Pancreas (tissue), 10 donors: ENCODE data around the gene SART3. TPM values are rescaled to one million over a fixed set of nuclear protein-coding genes. Genes with fewer than 3 reads are reported as not detected.
"Not testable (repeated sequence)": the region's sequence is repeated elsewhere in the genome, so short reads cannot be mapped to it uniquely, and the experiment has no call there.

Experiments
- ATAC-seq, 4 donors: fragments of 200-7000 bp; cut with Tn5 transposase; one replicate each; pipeline versions ENCODE4 v1.8.0 to v1.9.1; 2020; ENCODE audit warnings: mild to moderate bottlenecking in 4 of 4, moderate library complexity in 4 of 4
- DNase-seq, 6 donors: peaks; one replicate each; pipeline ENCODE4 v3.0.0-alpha.2; 2020
- FAIRE-seq: peaks from 2 replicates; lab custom pipeline; 2012; peaks lifted over from hg19 to GRCh38; lab: Jason Lieb, UNC
- H3K27ac ChIP-seq, 4 donors: fragments of 200-600 bp; sonication (generic); 1 replicate in 3 of 4; 2 replicates in 1 of 4; pipeline versions ENCODE4 v1.5.0 to v1.8.0; 2020
- H3K27me3 ChIP-seq, 4 donors: fragments of 200-600 bp; one replicate each; pipeline ENCODE4 v1.8.0; 2021
- H3K36me3 ChIP-seq, 3 donors: fragments of 200-600 bp; sonication (generic) in 1 of 3; one replicate each; pipeline versions ENCODE4 v1.5.0 to v1.8.0; 2020 to 2021
- H3K4me1 ChIP-seq, 3 donors: fragments of 200-600 bp; one replicate each; pipeline ENCODE4 v1.8.0; 2021
- H3K4me3 ChIP-seq, 4 donors: fragments of 200-600 bp; sonication (generic) in 2 of 4; one replicate each; pipeline versions ENCODE4 v1.5.0 to v1.8.0; 2020 to 2021
- H3K9me3 ChIP-seq, 4 donors: fragments of 200-600 bp; one replicate each; pipeline ENCODE4 v1.8.0; 2021
- CTCF ChIP-seq, 4 donors: fragments of 200-600 bp; sonication (generic) in 3 of 4; IDR thresholded peaks; one replicate each; pipeline versions ENCODE4 v1.5.0 to v1.8.0; 2021; ENCODE audit warnings: antibody characterized with exemption in 4 of 4
- WGBS, 2 donors: extraction: QIAGEN DNeasy Blood & Tissue Kit; methylation state at CpG; one replicate each; pipeline ENCODE4 v1.1.7; 2013; 5-methylcytosine and 5-hydroxymethylcytosine counted together
- intact Hi-C, 3 donors: fragments of 100-400 bp; cut with DNase I; formaldehyde crosslinking; loops; one replicate each; pipeline versions ENCODE4 v1.11.1 to v1.14.2; 2022
- polyA plus RNA-seq, 2 donors: library from polyadenylated mRNA; stranded (reverse); fragments of 200-250 nt; gene quantifications; one replicate each; pipeline ENCODE4 v1.2.3, GENCODE V29; 2013
- total RNA-seq, 6 donors: library from RNA; stranded (reverse); fragmentation: NEBNext Ultra II Directional in 4 of 6; extraction: Animal tissue kit (Norgen Biotek cat#: 25700) in 4 of 6; gene quantifications; one replicate each; pipeline versions ENCODE4 v1.2.1 to v1.2.4, GENCODE V29; 2021 to 2023
- donor health status: healthy with polysubstance abuse.
- donor health status: DM: no; HTN: no; CAD: no; lungs with moderate emphysema.
- donor health status: DM: no; HTN: no; CAD: no.
- donor health status: control.
- donor health status: control.
- donor health status: Bipolar disorder and iron deficiency.
- donor health status: DM: yes; HTN: yes; CAD: no.
- donor health status: DM: no; HTN: no; CAD: no.
- donor health status: DM: no; HTN: no; CAD: no.
- donor health status: DM: yes; HTN: yes; CAD: no.

The SART3 gene
- total and polyA plus RNA-seq, 8 donors = 13.9 to 23.4 (median 16.7) TPM

- H3K36me3 ChIP-seq = no peaks in the 10 kb centered on the region
Observed at GRCh38 chr12:108495823-108496579, 65.0 kb downstream of the SART3 start.

GRCh38 chr12:108495054-108495453 is 65.9 kb downstream of the SART3 start:
- Histone ChIP-seq H3K27me3 (no peaks in the 10 kb centered on the region), H3K4me3 (no peak overlapping the region), H3K36me3 (no peaks in the 10 kb centered on the region), H3K9me3 (no peaks in the 10 kb centered on the region), H3K27ac (no peak overlapping the region), H3K4me1 (no peaks in the 10 kb centered on the region)
- 44 to 54% methylated on average over 1 of the region's 1 CpG for whole genome bisulfite sequencing, 2 donors
- no peak for FAIRE-seq
- peak in 1 of 4 donors; percentile 13 for TF ChIP-seq CTCF (IDR thresholded peaks at IDR 0.05)
- no peak for DNase-seq
- ATAC-seq = no peak
- intact Hi-C loops = no loop called here

More at GRCh38 chr12:108495823-108496579, 65.0 kb downstream of the SART3 start:
- ATAC-seq (no peak), DNase-seq (no peak), FAIRE-seq (no peak)
- H3K4me1 ChIP-seq = no peaks in the 10 kb centered on the region
- no peak overlapping the region for H3K4me3 ChIP-seq
- H3K27ac ChIP-seq = no peak overlapping the region
- no peaks in the 10 kb centered on the region for H3K9me3 ChIP-seq
- intact Hi-C loops = no loop called here
- TF ChIP-seq CTCF (IDR thresholded peaks at IDR 0.05) = no peak
- WGBS, 2 donors = 46 to 53% methylated on average over 11 of the region's 11 CpGs
- no peaks in the 10 kb centered on the region for H3K27me3 ChIP-seq

GRCh38 chr12:108491256-108491655 is 69.7 kb downstream of the SART3 start:
- Histone ChIP-seq H3K4me1 (no peaks in the 10 kb centered on the region), H3K27ac (no peak overlapping the region), H3K9me3 (no peaks in the 10 kb centered on the region), H3K27me3 (no peaks in the 10 kb centered on the region), H3K36me3 (no peaks in the 10 kb centered on the region), H3K4me3 (no peak overlapping the region)
- FAIRE-seq (no peak), DNase-seq (no peak), ATAC-seq (no peak)
- WGBS, 2 donors = 49 to 59% methylated on average over 2 of the region's 2 CpGs
- TF ChIP-seq CTCF (IDR thresholded peaks at IDR 0.05) = no peak
- intact Hi-C loops = no loop called here

GRCh38 chr12:108487029-108487428 is 73.9 kb downstream of the SART3 start:
- H3K4me3 ChIP-seq, ATAC-seq, FAIRE-seq, H3K36me3 ChIP-seq, H3K27me3 ChIP-seq, H3K9me3 ChIP-seq, intact Hi-C loops, H3K27ac ChIP-seq, H3K4me1 ChIP-seq, DNase-seq: not testable (repeated sequence)
- WGBS, 2 donors = 61 to 73% methylated on average over 4 of the region's 4 CpGs

GRCh38 chr12:108485371-108485770 is 75.6 kb downstream of the SART3 start:
- H3K9me3 ChIP-seq, intact Hi-C loops, H3K27ac ChIP-seq, H3K4me3 ChIP-seq, ATAC-seq, H3K4me1 ChIP-seq, DNase-seq, FAIRE-seq, H3K27me3 ChIP-seq, H3K36me3 ChIP-seq: not testable (repeated sequence)
- 54 to 56% methylated on average over 7 of the region's 7 CpGs for WGBS, 2 donors

- no peak for FAIRE-seq
- no peak overlapping the region for H3K27ac ChIP-seq
- TF ChIP-seq CTCF (IDR thresholded peaks at IDR 0.05) = no peak
- 44 to 61% methylated on average over 2 of the region's 2 CpGs for WGBS, 2 donors
- H3K4me3 ChIP-seq = no peak overlapping the region
- intact Hi-C loops = no loop called here
- no peak for DNase-seq
- H3K27me3 ChIP-seq = no peaks in the 10 kb centered on the region
- no peaks in the 10 kb centered on the region for H3K9me3 ChIP-seq
- H3K36me3 ChIP-seq = no peaks in the 10 kb centered on the region
- no peak for ATAC-seq
- H3K4me1 ChIP-seq = no peaks in the 10 kb centered on the region
Observed at GRCh38 chr12:108484845-108485244, 76.1 kb downstream of the SART3 start.
